Measurements from ENCODE around the gene C17orf114.

The C17orf114 gene

GRCh38 chr17:4843321-4844000 lies 41.3 kb upstream of the C17orf114 start:
- no peak overlapping the region for H3K4me3 ChIP-seq (ENCODE audit: control insufficient read depth, low read depth, low read length)
- no peak for TF ChIP-seq CTCF (IDR thresholded peaks at IDR 0.05; ENCODE audit: control insufficient read depth, insufficient read depth, low read depth, low read length, missing control alignments)
- no peak for DNase-seq (ENCODE audit: low read depth)

GRCh38 chr17:4842376-4842775 lies 40.2 kb upstream of the C17orf114 start:
- no peak overlapping the region for H3K4me3 ChIP-seq (ENCODE audit: control insufficient read depth, low read depth, low read length)
- DNase-seq (ENCODE audit: low read depth), result no peak
- no peak for TF ChIP-seq CTCF (IDR thresholded peaks at IDR 0.05; ENCODE audit: control insufficient read depth, insufficient read depth, low read depth, low read length, missing control alignments)

GRCh38 chr17:4840893-4841242 lies 38.7 kb upstream of the C17orf114 start:
- no peak overlapping the region for H3K4me3 ChIP-seq (ENCODE audit: control insufficient read depth, low read depth, low read length)
- no peak for DNase-seq (ENCODE audit: low read depth)
- no peak for TF ChIP-seq CTCF (IDR thresholded peaks at IDR 0.05; ENCODE audit: control insufficient read depth, insufficient read depth, low read depth, low read length, missing control alignments)

- no peak for TF ChIP-seq CTCF (IDR thresholded peaks at IDR 0.05; ENCODE audit: control insufficient read depth, insufficient read depth, low read depth, low read length, missing control alignments)
- no peak for DNase-seq (ENCODE audit: low read depth)
- no peak overlapping the region for H3K4me3 ChIP-seq (ENCODE audit: control insufficient read depth, low read depth, low read length)
These were observed 38.1 kb upstream of the C17orf114 start for GRCh38 chr17:4839965-4840892.

- no peak for DNase-seq (ENCODE audit: low read depth)
- H3K4me3 ChIP-seq (ENCODE audit: control insufficient read depth, low read depth, low read length), result no peak overlapping the region
- no peak for TF ChIP-seq CTCF (IDR thresholded peaks at IDR 0.05; ENCODE audit: control insufficient read depth, insufficient read depth, low read depth, low read length, missing control alignments)
These were observed 37.1 kb upstream of the C17orf114 start for GRCh38 chr17:4839221-4839620.

GRCh38 chr17:4838309-4838785 lies 36.2 kb upstream of the C17orf114 start:
- TF ChIP-seq CTCF (IDR thresholded peaks at IDR 0.05; ENCODE audit: control insufficient read depth, insufficient read depth, low read depth, low read length, missing control alignments), result no peak
- DNase-seq (ENCODE audit: low read depth), result no peak
- H3K4me3 ChIP-seq (ENCODE audit: control insufficient read depth, low read depth, low read length), result no peak overlapping the region
